TTC549 (cell line): ENCODE data around the gene DHRS3.
"Not testable (repeated sequence)": the region's sequence is repeated elsewhere in the genome, so short reads cannot be mapped to it uniquely, and the experiment has no call there.

Experiments used
- FAIRE-seq: peaks from 2 replicates; lab custom pipeline; 2012; peaks lifted over from hg19 to GRCh38; lab: Jason Lieb, UNC

Gene DHRS3

GRCh38 chr1:12617901-12618660 lies at the start of gene DHRS3:
TSS of gene DHRS3 (minus strand) at chr1:12618210. CDS start at chr1:12617348, 862 bp downstream.
- FAIRE-seq, result no peak

- no peak for FAIRE-seq
These were observed 48.2 kb upstream of the DHRS3 start for GRCh38 chr1:12666141-12666735.

GRCh38 chr1:12665511-12665910 lies 47.5 kb upstream of the DHRS3 start:
- FAIRE-seq, result no peak

- no peak for FAIRE-seq
These were observed 44.5 kb upstream of the DHRS3 start for GRCh38 chr1:12662556-12662955.

GRCh38 chr1:12661606-12662219 lies 43.7 kb upstream of the DHRS3 start:
- FAIRE-seq, result no peak

- peak; percentile 20 for FAIRE-seq
These were observed 40.8 kb upstream of the DHRS3 start for GRCh38 chr1:12658531-12659453.

GRCh38 chr1:12657885-12658512 lies 40.0 kb upstream of the DHRS3 start:
- FAIRE-seq, result not testable (repeated sequence)

- FAIRE-seq, result no peak
These were observed 39.3 kb upstream of the DHRS3 start for GRCh38 chr1:12657060-12657884.

GRCh38 chr1:12656575-12656974 lies 38.6 kb upstream of the DHRS3 start:
- no peak for FAIRE-seq

GRCh38 chr1:12654657-12655056 lies 36.6 kb upstream of the DHRS3 start:
- FAIRE-seq, result no peak

GRCh38 chr1:12654004-12654567 lies 36.1 kb upstream of the DHRS3 start:
- no peak for FAIRE-seq

- no peak for FAIRE-seq
These were observed 32.0 kb upstream of the DHRS3 start for GRCh38 chr1:12649971-12650421.

GRCh38 chr1:12648741-12649140 lies 30.7 kb upstream of the DHRS3 start:
- FAIRE-seq, result no peak

- FAIRE-seq, result not testable (repeated sequence)
These were observed 27.4 kb upstream of the DHRS3 start for GRCh38 chr1:12645401-12645800.

GRCh38 chr1:12644829-12645228 lies 26.8 kb upstream of the DHRS3 start:
- no peak for FAIRE-seq

- FAIRE-seq, result no peak
These were observed 26.2 kb upstream of the DHRS3 start for GRCh38 chr1:12644237-12644636.

GRCh38 chr1:12643785-12644184 lies 25.8 kb upstream of the DHRS3 start, which contains the start of gene AADACL4:
TSS of gene AADACL4 (plus strand) at chr1:12644085. CDS start at chr1:12644547, 462 bp downstream.
- FAIRE-seq, result no peak

GRCh38 chr1:12643079-12643478 lies 25.1 kb upstream of the DHRS3 start:
- FAIRE-seq, result no peak

GRCh38 chr1:12640958-12641272 lies 22.9 kb upstream of the DHRS3 start:
- FAIRE-seq, result no peak

- FAIRE-seq, result no peak
These were observed 22.4 kb upstream of the DHRS3 start for GRCh38 chr1:12640237-12640957.
